Skeletal muscle tissue (tissue), 4 donors: Measurements from ENCODE around the gene HAUS7. TPM values are rescaled to one million over a fixed set of nuclear protein-coding genes. Genes with fewer than 3 reads are reported as not detected.

Source experiments
- H3K27ac ChIP-seq: one replicate; pipeline ENCODE4 v1.7.0; 2013; ENCODE audit warnings: mild to moderate bottlenecking, low read depth, low read length, inconsistent platforms
- H3K27me3 ChIP-seq, 3 donors: one replicate each; pipeline ENCODE4 v1.7.0; 2013; ENCODE audit warnings: low read length in 3 of 3; ENCODE audit not compliant: control insufficient read depth in 3 of 3, insufficient read depth in 3 of 3
- H3K36me3 ChIP-seq, 3 donors: one replicate each; pipeline ENCODE4 v1.7.0; 2013; ENCODE audit warnings: low read length in 3 of 3; ENCODE audit not compliant: control insufficient read depth in 3 of 3, insufficient read depth in 3 of 3
- H3K4me1 ChIP-seq, 3 donors: one replicate each; pipeline ENCODE4 v1.7.0; 2013; ENCODE audit warnings: low read length in 3 of 3, mild to moderate bottlenecking in 3 of 3; ENCODE audit not compliant: control insufficient read depth in 3 of 3, insufficient read depth in 3 of 3
- H3K4me3 ChIP-seq, 3 donors: one replicate each; pipeline ENCODE4 v1.7.0; 2013; ENCODE audit warnings: low read length in 3 of 3
- H3K9ac ChIP-seq, 3 donors: one replicate each; pipeline ENCODE4 v1.7.0; 2013; ENCODE audit warnings: low read length in 3 of 3, mild to moderate bottlenecking in 3 of 3, moderate library complexity in 2 of 3, low read depth in 1 of 3
- H3K9me3 ChIP-seq, 3 donors: one replicate each; pipeline ENCODE4 v1.7.0; 2013; ENCODE audit warnings: low read length in 3 of 3; ENCODE audit not compliant: control insufficient read depth in 3 of 3
- total RNA-seq: library from RNA; depleted of rRNA; stranded (reverse); fragments of >200 nt; gene quantifications from one replicate; pipeline ENCODE4 v1.2.3, GENCODE V29; 2014
- donor health status: Osteomylitis.

The HAUS7 gene
- total RNA-seq, 1 donor from 2014 or later: 11.0 TPM

DNA sequence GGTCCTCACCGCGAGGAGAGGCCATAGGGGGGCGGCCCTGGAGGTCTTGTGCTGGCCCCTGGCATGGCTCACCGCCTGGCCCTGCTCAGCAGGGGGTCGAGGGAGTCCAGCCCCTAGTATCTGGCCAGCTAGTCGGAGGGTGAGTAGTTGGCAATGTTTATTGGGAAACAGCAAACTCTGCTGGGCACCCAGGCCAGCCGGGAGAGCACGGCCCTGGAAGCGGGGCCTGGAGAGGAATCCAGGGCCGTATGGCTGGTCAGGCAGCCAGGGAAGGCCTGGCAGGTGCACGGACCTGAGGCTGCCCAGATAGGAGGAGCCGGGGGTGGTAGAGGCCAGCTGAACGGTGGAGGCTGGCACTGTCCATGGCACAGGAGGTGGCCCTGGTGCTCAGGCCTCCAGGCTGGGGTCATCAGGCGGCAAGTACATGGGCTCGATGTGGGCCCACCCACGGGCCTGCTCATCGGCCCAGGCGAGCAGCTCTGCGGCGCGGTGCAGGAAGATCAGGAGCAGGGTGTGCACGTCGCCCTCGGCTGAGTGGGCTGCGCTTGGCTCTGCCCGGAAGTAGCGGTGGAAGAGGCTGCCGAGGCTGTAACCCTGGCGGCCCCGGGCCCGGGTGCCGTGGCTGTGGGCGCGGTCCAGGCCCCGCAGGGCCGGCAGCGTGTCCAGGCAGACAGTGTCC lies 25.9 kb downstream of the HAUS7 start:
- Histone ChIP-seq H3K9me3 (no peaks in the 10 kb centered on the region), H3K27ac (no peak overlapping the region), H3K4me1 (no peaks in the 10 kb centered on the region), H3K9ac (no peak overlapping the region), H3K27me3 (peaks cover 2 to 9% (median 3%) of the 10 kb centered on the region in 3 donors), H3K36me3 (peaks cover 0 to 3% (median 1%) of the 10 kb centered on the region in 3 donors), H3K4me3 (no peak overlapping the region)

- no peaks in the 10 kb centered on the region for H3K4me1 ChIP-seq
- no peaks in the 10 kb centered on the region for H3K9me3 ChIP-seq
- H3K9ac ChIP-seq: no peak overlapping the region
- H3K4me3 ChIP-seq: no peak overlapping the region
- peaks cover 0 to 3% (median 0%) of the 10 kb centered on the region in 3 donors for H3K36me3 ChIP-seq
- H3K27me3 ChIP-seq: peaks cover 2 to 9% (median 3%) of the 10 kb centered on the region in 3 donors
- H3K27ac ChIP-seq: no peak overlapping the region
Measured at GRCh38 chrX:153443476-153444332, 26.7 kb downstream of the HAUS7 start.

- H3K27ac ChIP-seq: no peak overlapping the region
- H3K9me3 ChIP-seq: no peaks in the 10 kb centered on the region
Measured at GRCh38 chrX:153442463-153442862, 27.9 kb downstream of the HAUS7 start.

DNA sequence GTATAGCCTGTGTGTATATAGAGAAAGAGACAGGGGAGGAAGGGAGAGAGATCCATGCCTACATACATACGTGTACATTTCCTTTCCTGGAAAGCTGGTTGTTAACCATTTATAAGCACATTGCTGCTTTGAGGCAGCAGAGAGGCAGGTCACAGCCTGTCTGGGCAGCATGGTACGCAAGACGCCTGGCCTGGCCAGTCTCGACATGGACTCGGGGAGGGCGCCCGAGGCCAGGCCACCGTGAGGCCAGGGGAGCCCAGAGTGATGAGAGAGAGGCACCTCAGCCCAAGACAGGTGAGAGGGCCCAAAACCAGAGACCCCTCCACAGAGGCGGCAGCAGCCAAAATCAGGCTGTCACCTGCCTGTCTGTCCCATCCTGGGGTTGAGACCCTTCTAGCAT lies 28.4 kb downstream of the HAUS7 start:
- H3K27me3 ChIP-seq: peaks cover 2 to 9% (median 3%) of the 10 kb centered on the region in 3 donors
- no peak overlapping the region for H3K9ac ChIP-seq
- H3K4me1 ChIP-seq: no peaks in the 10 kb centered on the region
- H3K4me3 ChIP-seq: no peak overlapping the region
- H3K9me3 ChIP-seq: no peaks in the 10 kb centered on the region
- no peaks in the 10 kb centered on the region for H3K36me3 ChIP-seq
- no peak overlapping the region for H3K27ac ChIP-seq

More at GRCh38 chrX:153442463-153442862, 27.9 kb downstream of the HAUS7 start:
- Histone ChIP-seq H3K27me3 (peaks cover 2 to 9% (median 3%) of the 10 kb centered on the region in 3 donors), H3K9ac (no peak overlapping the region), H3K4me1 (no peaks in the 10 kb centered on the region), H3K36me3 (peaks cover 0 to under 1% (median 0%) of the 10 kb centered on the region in 3 donors), H3K4me3 (no peak overlapping the region)

GRCh38 chrX:153441296-153441695 lies 29.1 kb downstream of the HAUS7 start:
- Histone ChIP-seq H3K27me3 (peaks cover 2 to 9% (median 3%) of the 10 kb centered on the region in 3 donors), H3K4me3 (no peak overlapping the region), H3K27ac (no peak overlapping the region), H3K9me3 (no peaks in the 10 kb centered on the region), H3K4me1 (no peaks in the 10 kb centered on the region), H3K36me3 (no peaks in the 10 kb centered on the region), H3K9ac (no peak overlapping the region)

- Histone ChIP-seq H3K4me1 (no peaks in the 10 kb centered on the region), H3K27ac (no peak overlapping the region), H3K4me3 (no peak overlapping the region), H3K27me3 (peaks cover 2 to 9% (median 3%) of the 10 kb centered on the region in 3 donors), H3K36me3 (no peaks in the 10 kb centered on the region), H3K9ac (no peak overlapping the region), H3K9me3 (no peaks in the 10 kb centered on the region)
Measured at GRCh38 chrX:153440556-153441135, 29.7 kb downstream of the HAUS7 start.

- H3K9ac ChIP-seq: no peak overlapping the region
- peaks cover 2 to 9% (median 3%) of the 10 kb centered on the region in 3 donors for H3K27me3 ChIP-seq
- H3K4me1 ChIP-seq: no peaks in the 10 kb centered on the region
- no peaks in the 10 kb centered on the region for H3K36me3 ChIP-seq
- no peaks in the 10 kb centered on the region for H3K9me3 ChIP-seq
- no peak overlapping the region for H3K4me3 ChIP-seq
- H3K27ac ChIP-seq: no peak overlapping the region
Measured at GRCh38 chrX:153439977-153440376, 30.4 kb downstream of the HAUS7 start.

GRCh38 chrX:153438532-153438931 lies 31.8 kb downstream of the HAUS7 start:
- peaks cover 2 to 9% (median 3%) of the 10 kb centered on the region in 3 donors for H3K27me3 ChIP-seq
- H3K36me3 ChIP-seq: no peaks in the 10 kb centered on the region
- H3K27ac ChIP-seq: no peak overlapping the region
- no peak overlapping the region for H3K4me3 ChIP-seq
- no peak overlapping the region for H3K9ac ChIP-seq
- H3K9me3 ChIP-seq: no peaks in the 10 kb centered on the region
- no peaks in the 10 kb centered on the region for H3K4me1 ChIP-seq

GRCh38 chrX:153435845-153436244 lies 34.5 kb downstream of the HAUS7 start:
- Histone ChIP-seq H3K36me3 (no peaks in the 10 kb centered on the region), H3K9ac (no peak overlapping the region), H3K9me3 (peaks cover 0 to under 1% (median 0%) of the 10 kb centered on the region in 3 donors), H3K27me3 (peaks cover 2 to 12% (median 3%) of the 10 kb centered on the region in 3 donors), H3K4me1 (no peaks in the 10 kb centered on the region), H3K4me3 (no peak overlapping the region), H3K27ac (no peak overlapping the region)
